Measurements from ENCODE around the gene DISP2. TPM values are rescaled to one million over a fixed set of nuclear protein-coding genes. Genes with fewer than 3 reads are reported as not detected.

Gene DISP2, protein sequence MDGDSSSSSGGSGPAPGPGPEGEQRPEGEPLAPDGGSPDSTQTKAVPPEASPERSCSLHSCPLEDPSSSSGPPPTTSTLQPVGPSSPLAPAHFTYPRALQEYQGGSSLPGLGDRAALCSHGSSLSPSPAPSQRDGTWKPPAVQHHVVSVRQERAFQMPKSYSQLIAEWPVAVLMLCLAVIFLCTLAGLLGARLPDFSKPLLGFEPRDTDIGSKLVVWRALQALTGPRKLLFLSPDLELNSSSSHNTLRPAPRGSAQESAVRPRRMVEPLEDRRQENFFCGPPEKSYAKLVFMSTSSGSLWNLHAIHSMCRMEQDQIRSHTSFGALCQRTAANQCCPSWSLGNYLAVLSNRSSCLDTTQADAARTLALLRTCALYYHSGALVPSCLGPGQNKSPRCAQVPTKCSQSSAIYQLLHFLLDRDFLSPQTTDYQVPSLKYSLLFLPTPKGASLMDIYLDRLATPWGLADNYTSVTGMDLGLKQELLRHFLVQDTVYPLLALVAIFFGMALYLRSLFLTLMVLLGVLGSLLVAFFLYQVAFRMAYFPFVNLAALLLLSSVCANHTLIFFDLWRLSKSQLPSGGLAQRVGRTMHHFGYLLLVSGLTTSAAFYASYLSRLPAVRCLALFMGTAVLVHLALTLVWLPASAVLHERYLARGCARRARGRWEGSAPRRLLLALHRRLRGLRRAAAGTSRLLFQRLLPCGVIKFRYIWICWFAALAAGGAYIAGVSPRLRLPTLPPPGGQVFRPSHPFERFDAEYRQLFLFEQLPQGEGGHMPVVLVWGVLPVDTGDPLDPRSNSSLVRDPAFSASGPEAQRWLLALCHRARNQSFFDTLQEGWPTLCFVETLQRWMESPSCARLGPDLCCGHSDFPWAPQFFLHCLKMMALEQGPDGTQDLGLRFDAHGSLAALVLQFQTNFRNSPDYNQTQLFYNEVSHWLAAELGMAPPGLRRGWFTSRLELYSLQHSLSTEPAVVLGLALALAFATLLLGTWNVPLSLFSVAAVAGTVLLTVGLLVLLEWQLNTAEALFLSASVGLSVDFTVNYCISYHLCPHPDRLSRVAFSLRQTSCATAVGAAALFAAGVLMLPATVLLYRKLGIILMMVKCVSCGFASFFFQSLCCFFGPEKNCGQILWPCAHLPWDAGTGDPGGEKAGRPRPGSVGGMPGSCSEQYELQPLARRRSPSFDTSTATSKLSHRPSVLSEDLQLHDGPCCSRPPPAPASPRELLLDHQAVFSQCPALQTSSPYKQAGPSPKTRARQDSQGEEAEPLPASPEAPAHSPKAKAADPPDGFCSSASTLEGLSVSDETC (N-terminal part only)
- total RNA-seq (2021): 0.62 and 1.3 TPM in 2 replicates
- percentile 18 among the genes with signal in this experiment for Bru-seq, nascent RNA
- BruChase-seq, experiment 1, labeled RNA remaining after a 2-hour chase: percentile 21 among the genes with signal in this experiment
- BruChase-seq, experiment 2, labeled RNA remaining after a 6-hour chase: percentile 22 among the genes with signal in this experiment
- long read RNA-seq, partial matches to known transcripts: 0 of 1 reads
- long read RNA-seq, other reads (novel, unspliced or antisense): 1 of 1 reads

DNA sequence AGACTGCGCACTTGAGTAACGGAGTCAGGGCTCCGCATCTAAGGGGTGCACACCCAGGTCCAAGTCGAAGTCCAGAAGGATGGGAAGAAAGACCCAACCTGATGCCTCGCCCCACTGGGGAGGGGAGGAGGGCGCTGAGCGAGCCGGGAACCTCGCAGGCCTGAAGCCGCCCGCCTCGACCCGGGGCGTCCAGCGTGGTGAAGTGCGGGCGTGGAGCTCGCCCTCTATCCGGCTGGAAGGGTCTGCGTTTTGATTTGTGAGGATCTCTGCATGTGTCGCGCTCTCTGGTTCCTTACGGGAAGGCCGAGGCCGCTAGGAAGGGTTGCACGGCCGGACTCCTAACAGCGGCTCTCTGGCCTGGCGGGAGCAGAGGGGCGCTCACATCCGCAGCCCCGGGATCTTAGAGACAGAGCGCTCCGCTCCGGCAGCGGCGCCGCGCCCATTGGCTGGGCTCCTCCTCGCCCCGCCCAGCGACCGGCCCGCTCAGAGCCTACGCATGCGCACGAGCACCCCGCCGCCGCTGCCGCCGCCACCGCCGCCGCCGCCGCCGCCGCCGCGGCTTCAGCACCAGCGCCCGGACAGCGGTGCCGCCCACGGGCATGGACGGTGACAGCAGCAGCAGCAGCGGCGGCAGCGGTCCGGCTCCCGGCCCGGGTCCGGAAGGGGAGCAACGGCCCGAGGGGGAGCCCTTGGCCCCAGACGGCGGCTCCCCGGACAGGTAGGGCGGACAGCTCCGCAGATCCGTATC, at the start of gene DISP2:
Gene DISP2, plus strand, starts transcription at position 497 of the 748 bp plus-strand sequence. Its CDS starts 103 bp downstream, at position 600.
- intact Hi-C loops (cut with micrococcal nuclease; ENCODE audit: unreplicated experiment): no loop called here
- Histone ChIP-seq H3K9me3 (ENCODE audit: low read depth, low read length, poor library complexity, severe bottlenecking) (no peaks in the 10 kb centered on the region), H3K27me3 (replicated peaks; ENCODE audit: insufficient read depth, low read depth, low read length, poor library complexity) (no peaks in the 10 kb centered on the region), H3K4me3 (ENCODE audit: low read depth, low read length, poor library complexity, severe bottlenecking) (peak within 1 kb of the TSS; percentile 53), H3K4me1 (ENCODE audit: insufficient read depth, low read length, poor library complexity, severe bottlenecking) (peaks cover 22% of the 10 kb centered on the region), H3K27ac (ENCODE audit: low read depth, low read length, poor library complexity, severe bottlenecking) (no peak within 1 kb of the TSS), H3K36me3 (ENCODE audit: insufficient read depth, low read length, poor library complexity, severe bottlenecking) (no peaks in the 10 kb centered on the region)
- no TSS peak for BruUV-seq (replicated peaks)
- ChIA-PET CTCF (interaction anchor here (2.3 kb wide), 1 partner anchor 13 kb away, joined by 9 read pairs; no protein-coding TSS in a partner anchor), POLR2A (ENCODE audit: low non-redundant PET) (interaction anchor here (0.6 kb wide), 1 partner anchor 47 kb away, joined by 6 read pairs; no protein-coding TSS in a partner anchor)
- peak; percentile 87 for DNase-seq (ENCODE audit: low spot score)
- TF ChIP-seq EZH2 (IDR thresholded peaks at IDR 0.05; ENCODE audit: borderline replicate concordance, low read depth, low read length, poor library complexity, severe bottlenecking): no peak
- TF ChIP-seq, protein P1, sequence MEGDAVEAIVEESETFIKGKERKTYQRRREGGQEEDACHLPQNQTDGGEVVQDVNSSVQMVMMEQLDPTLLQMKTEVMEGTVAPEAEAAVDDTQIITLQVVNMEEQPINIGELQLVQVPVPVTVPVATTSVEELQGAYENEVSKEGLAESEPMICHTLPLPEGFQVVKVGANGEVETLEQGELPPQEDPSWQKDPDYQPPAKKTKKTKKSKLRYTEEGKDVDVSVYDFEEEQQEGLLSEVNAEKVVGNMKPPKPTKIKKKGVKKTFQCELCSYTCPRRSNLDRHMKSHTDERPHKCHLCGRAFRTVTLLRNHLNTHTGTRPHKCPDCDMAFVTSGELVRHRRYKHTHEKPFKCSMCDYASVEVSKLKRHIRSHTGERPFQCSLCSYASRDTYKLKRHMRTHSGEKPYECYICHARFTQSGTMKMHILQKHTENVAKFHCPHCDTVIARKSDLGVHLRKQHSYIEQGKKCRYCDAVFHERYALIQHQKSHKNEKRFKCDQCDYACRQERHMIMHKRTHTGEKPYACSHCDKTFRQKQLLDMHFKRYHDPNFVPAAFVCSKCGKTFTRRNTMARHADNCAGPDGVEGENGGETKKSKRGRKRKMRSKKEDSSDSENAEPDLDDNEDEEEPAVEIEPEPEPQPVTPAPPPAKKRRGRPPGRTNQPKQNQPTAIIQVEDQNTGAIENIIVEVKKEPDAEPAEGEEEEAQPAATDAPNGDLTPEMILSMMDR (conservative IDR thresholded peaks at IDR 0.05; ENCODE audit: low read depth, low read length): no peak

DNA sequence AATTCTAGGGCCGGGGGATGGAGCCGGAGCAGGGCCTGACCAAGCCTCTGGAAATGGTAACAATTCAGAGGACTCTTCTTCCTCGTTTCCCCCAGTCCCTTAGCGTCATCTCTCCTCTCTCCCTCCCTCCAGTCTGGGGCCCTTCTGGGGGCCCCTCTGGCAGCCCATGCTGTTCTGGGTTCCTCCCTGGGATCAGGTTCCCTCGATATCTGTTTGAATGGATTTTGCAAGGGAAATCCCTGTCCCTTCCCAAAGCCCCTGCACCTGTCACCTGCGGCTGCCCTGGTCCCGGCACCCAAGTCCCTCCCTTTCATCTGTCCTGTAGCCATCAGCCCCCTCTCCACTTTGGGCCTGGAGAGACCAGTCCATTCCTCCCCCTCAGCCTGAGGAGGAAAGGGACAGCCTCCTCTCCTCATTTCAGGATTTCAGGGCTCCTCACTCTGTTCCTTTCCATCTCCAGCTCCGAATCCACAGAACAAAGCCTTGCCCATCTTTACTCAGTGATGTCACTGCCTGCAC, 48.6 kb upstream of the DISP2 start:
- H3K4me3 ChIP-seq (ENCODE audit: low read depth, low read length, poor library complexity, severe bottlenecking): no peak overlapping the region
- ChIA-PET CTCF (interaction anchor here (0.6 to 1.3 kb wide), 5 partner anchors 12 to 274 kb away, joined by 3 to 9 read pairs (median 4); no protein-coding TSS in a partner anchor), POLR2A (ENCODE audit: low non-redundant PET) (no interaction called here)
- DNase-seq (ENCODE audit: low spot score): no peak
- H3K27ac ChIP-seq (ENCODE audit: low read depth, low read length, poor library complexity, severe bottlenecking): no peak overlapping the region
- TF ChIP-seq, protein P1 (conservative IDR thresholded peaks at IDR 0.05; ENCODE audit: low read depth, low read length): no peak
- no peak for TF ChIP-seq EZH2 (IDR thresholded peaks at IDR 0.05; ENCODE audit: borderline replicate concordance, low read depth, low read length, poor library complexity, severe bottlenecking)
- peaks cover 11% of the 10 kb centered on the region for H3K4me1 ChIP-seq (ENCODE audit: insufficient read depth, low read length, poor library complexity, severe bottlenecking)
- intact Hi-C loops (cut with micrococcal nuclease; ENCODE audit: unreplicated experiment): no loop called here
- H3K9me3 ChIP-seq (ENCODE audit: low read depth, low read length, poor library complexity, severe bottlenecking): no peaks in the 10 kb centered on the region
- no peaks in the 10 kb centered on the region for H3K36me3 ChIP-seq (ENCODE audit: insufficient read depth, low read length, poor library complexity, severe bottlenecking)
- no peaks in the 10 kb centered on the region for H3K27me3 ChIP-seq (replicated peaks; ENCODE audit: insufficient read depth, low read depth, low read length, poor library complexity)
- no TSS peak for BruUV-seq (replicated peaks)

Measured in A673 (cell line).